A673 (cell line): ENCODE data around the gene ASAP3.

ENCODE experiments used
- CTCF ChIP-seq: fragments of 300-800, 200-600 bp; sonication (generic); conservative IDR thresholded peaks from 2 replicates; pipeline ENCODE4 v1.5.1; 2017; ENCODE audit warnings: low read depth, mild to moderate bottlenecking, antibody characterized with exemption, low read length, moderate library complexity, mixed read lengths
- EZH2 ChIP-seq: fragments of 200-600 bp; sonication (generic); IDR thresholded peaks from 2 replicates; pipeline ENCODE4 v1.6.1; 2017; ENCODE audit warnings: borderline replicate concordance, low read depth, mild to moderate bottlenecking, mixed read lengths, antibody characterized with exemption, low read length; ENCODE audit not compliant: poor library complexity, severe bottlenecking

DNA sequence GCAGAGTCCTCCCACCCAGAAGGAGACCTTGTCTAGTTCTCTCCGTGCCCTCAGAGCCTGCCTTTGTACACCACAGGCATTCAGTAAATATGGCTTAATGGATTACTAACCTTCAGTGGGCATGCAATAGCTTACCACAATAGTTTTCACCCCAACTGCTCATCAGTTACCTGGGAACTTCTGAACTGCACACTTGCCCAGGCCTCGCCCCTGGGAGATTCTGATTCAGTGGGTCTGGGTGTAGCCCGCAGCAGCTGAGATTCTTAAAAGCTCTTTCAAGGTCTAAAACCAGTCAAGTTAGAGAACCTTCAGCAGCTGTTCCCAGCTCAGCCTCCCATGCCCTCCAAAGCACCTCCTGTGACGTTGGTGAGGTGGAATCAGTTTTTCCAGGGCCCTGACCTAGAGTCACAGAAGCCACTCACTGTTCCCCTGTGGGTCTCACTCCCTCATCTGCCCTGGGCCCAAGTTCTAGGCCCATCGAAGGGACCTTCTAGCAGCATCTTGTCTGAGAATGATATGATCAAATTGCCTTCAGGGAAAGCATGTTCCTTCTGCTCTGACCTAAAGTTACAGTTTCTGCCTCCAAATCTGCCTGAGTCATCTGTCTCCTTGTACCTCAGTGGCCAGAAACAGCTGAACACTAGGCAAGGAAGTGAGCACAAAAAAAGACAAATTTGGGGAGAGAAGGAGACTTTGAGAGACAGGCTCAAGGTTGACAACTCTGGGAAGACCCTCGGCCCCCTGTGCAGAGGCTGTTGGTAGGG lies 10.8 kb downstream of the ASAP3 start:
- TF ChIP-seq CTCF (no peak), EZH2 (no peak)
